Hepatocyte (in vitro differentiated cells): ENCODE data around the gene STAC3. TPM values are rescaled to one million over a fixed set of nuclear protein-coding genes. Genes with fewer than 3 reads are reported as not detected.

Experiments
- DNase-seq: peaks from one replicate; pipeline ENCODE4 v3.0.0-alpha.2; 2016; ENCODE audit warnings: low spot score
- H2AFZ ChIP-seq: fragments of 200-600 bp; sonication (generic); 2 replicates; pipeline ENCODE4 v1.6.0; 2016; ENCODE audit warnings: antibody characterized with exemption, mild to moderate bottlenecking
- H3K27ac ChIP-seq: fragments of 200-600 bp; sonication (generic); 2 replicates; pipeline ENCODE4 v1.5.1; 2016; ENCODE audit warnings: mild to moderate bottlenecking
- H3K27me3 ChIP-seq: fragments of 200-600 bp; sonication (generic); 2 replicates; pipeline ENCODE4 v1.6.1; 2016
- H3K36me3 ChIP-seq: fragments of 200-600 bp; sonication (generic); replicated peaks from 2 replicates; pipeline ENCODE4 v1.5.1; 2016; ENCODE audit warnings: low read depth; ENCODE audit not compliant: insufficient read depth
- H3K4me1 ChIP-seq: fragments of 200-600 bp; sonication (generic); 2 replicates; pipeline ENCODE4 v1.5.1; 2016; ENCODE audit warnings: mild to moderate bottlenecking, moderate library complexity; ENCODE audit not compliant: insufficient read depth
- H3K4me2 ChIP-seq: fragments of 200-600 bp; sonication (generic); 2 replicates; pipeline ENCODE4 v1.6.0; 2016
- H3K4me3 ChIP-seq: fragments of 200-600 bp; sonication (generic); 2 replicates; pipeline ENCODE4 v1.5.1; 2016; ENCODE audit warnings: mild to moderate bottlenecking
- H3K79me2 ChIP-seq: fragments of 200-600 bp; sonication (generic); 2 replicates; pipeline ENCODE4 v1.6.0; 2017; ENCODE audit warnings: mild to moderate bottlenecking
- H3K9me2 ChIP-seq: fragments of 200-600 bp; sonication (generic); replicated peaks from 2 replicates; pipeline ENCODE4 v1.6.0; 2017; ENCODE audit warnings: mild to moderate bottlenecking; ENCODE audit not compliant: insufficient read depth
- H3K9me3 ChIP-seq: fragments of 200-600 bp; sonication (generic); 2 replicates; pipeline ENCODE4 v1.5.1; 2016; ENCODE audit warnings: low read depth, mild to moderate bottlenecking
- H4K20me1 ChIP-seq: fragments of 200-600 bp; sonication (generic); 2 replicates; pipeline ENCODE4 v1.6.0; 2016; ENCODE audit warnings: mild to moderate bottlenecking; ENCODE audit not compliant: insufficient read depth, poor library complexity, severe bottlenecking
- EZH2 ChIP-seq: fragments of 200-600 bp; sonication (generic); IDR thresholded peaks from 2 replicates; pipeline ENCODE4 v1.6.1; 2016; ENCODE audit warnings: antibody characterized with exemption, mild to moderate bottlenecking, borderline replicate concordance
- EZH2phosphoT487 ChIP-seq: fragments of 200-600 bp; sonication (generic); IDR thresholded peaks from one replicate; pipeline ENCODE4 v1.6.1; 2018; ENCODE audit warnings: antibody characterized with exemption, mild to moderate bottlenecking, low read depth, moderate library complexity; ENCODE audit not compliant: unreplicated experiment, severe bottlenecking
- WGBS: methylation state at CpG from one replicate; pipeline ENCODE4 v1.1.6; 2016; ENCODE audit warnings: low lambda C conversion rate; ENCODE audit errors: missing lambda C conversion rate; 5-methylcytosine and 5-hydroxymethylcytosine counted together
- polyA plus RNA-seq: library from polyadenylated mRNA; unstranded; fragments of >200 nt; fragmentation: Nextera tagmentation; extraction: Ambion mirVana; gene quantifications from 2 replicates; pipeline ENCODE4 v1.2.1, GENCODE V29; 2016
- total RNA-seq: library from RNA; depleted of rRNA; stranded (reverse); fragments of >200 nt; gene quantifications from 2 replicates; pipeline ENCODE4 v1.2.3, GENCODE V29; 2014
- TF ChIP-seq, protein P1 (sequence below): fragments of 200-600 bp; sonication (generic); IDR thresholded peaks from 2 replicates; pipeline ENCODE4 v1.5.1; 2016; ENCODE audit warnings: antibody characterized with exemption, mild to moderate bottlenecking; ENCODE audit not compliant: poor library complexity

The STAC3 gene
- total and polyA plus RNA-seq, 2 experiments from 2014 or later: 0.23 to 0.83 TPM

DNA sequence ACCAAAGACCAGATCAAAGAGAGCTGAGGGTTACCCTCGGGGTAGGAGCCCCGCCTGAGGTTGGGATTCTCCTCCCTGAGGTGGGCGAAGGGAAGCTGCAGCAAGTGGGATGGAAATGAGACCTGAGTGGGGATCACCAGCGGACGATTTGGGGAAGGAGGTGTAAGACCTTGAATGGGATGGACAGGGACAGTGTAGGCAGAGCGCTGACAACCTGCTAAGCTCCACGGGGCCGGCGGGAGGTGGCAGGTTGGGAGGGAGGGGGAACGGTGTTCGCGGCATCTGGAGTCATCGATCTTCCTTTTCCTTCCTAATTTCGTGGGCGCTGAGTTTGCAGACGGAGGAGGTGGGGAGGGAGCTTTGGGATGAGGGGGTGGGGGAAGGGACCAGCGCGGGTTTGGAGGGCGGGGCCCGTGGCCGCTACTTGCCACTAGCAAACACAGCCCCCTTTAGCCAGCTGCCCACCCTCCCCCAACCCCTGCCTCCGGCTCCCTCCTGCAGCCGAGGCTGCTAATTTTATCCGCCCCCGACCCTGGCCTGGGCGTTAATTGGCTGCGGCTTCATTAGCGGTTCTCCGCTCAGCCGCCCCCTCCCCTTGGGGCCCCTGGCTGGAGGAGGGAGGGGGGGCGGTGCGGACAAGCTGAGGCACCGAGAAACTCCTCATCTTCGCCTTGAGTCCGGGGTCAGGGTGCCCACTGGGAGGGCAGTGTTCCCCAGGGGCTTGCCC, 24.2 kb downstream of the STAC3 start:
- DNase-seq: no peak
- Histone ChIP-seq H3K4me1 (peaks cover 27% of the 10 kb centered on the region), H3K4me2 (peak overlapping the region; percentile 73), H3K4me3 (no peak overlapping the region), H4K20me1 (peaks cover 5% of the 10 kb centered on the region), H3K79me2 (peaks cover 16% of the 10 kb centered on the region), H3K9me2 (no peaks in the 10 kb centered on the region), H3K27me3 (peaks cover 65% of the 10 kb centered on the region), H3K9me3 (no peaks in the 10 kb centered on the region), H3K36me3 (no peaks in the 10 kb centered on the region), H2AFZ (no peak overlapping the region), H3K27ac (no peak overlapping the region)
- no peak for TF ChIP-seq EZH2phosphoT487
- peak; percentile 55 for TF ChIP-seq EZH2
- TF ChIP-seq, protein P1, sequence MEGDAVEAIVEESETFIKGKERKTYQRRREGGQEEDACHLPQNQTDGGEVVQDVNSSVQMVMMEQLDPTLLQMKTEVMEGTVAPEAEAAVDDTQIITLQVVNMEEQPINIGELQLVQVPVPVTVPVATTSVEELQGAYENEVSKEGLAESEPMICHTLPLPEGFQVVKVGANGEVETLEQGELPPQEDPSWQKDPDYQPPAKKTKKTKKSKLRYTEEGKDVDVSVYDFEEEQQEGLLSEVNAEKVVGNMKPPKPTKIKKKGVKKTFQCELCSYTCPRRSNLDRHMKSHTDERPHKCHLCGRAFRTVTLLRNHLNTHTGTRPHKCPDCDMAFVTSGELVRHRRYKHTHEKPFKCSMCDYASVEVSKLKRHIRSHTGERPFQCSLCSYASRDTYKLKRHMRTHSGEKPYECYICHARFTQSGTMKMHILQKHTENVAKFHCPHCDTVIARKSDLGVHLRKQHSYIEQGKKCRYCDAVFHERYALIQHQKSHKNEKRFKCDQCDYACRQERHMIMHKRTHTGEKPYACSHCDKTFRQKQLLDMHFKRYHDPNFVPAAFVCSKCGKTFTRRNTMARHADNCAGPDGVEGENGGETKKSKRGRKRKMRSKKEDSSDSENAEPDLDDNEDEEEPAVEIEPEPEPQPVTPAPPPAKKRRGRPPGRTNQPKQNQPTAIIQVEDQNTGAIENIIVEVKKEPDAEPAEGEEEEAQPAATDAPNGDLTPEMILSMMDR: no peak
- 8% methylated on average over 21 of the region's 35 CpGs for WGBS

DNA sequence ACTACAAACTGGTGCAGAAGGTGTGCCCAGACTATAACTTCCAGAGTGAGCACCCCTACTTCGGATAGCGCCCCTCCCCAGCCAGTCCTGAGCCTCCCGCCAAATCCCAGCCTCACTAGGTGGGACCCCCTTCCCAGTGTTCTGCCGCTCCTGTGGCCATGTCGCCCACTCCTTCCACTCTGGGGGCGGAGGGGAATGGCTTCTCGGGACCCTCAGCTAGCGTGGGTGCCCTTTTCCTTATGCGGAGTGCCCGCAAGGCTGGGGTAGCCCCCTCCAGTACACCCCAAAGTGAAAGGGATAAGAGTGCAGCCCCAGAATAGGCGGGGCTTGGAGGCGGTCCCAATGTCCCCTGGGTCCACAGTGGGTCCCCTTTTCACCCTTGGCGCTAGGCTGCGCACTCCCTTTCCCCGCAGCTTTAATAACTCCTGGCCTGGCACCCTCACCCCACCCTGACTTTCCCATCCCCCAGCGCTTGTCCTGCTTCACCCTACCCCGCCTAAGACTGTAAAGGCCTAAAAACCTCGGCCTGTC, 25.2 kb downstream of the STAC3 start:
- no peaks in the 10 kb centered on the region for H3K9me2 ChIP-seq
- TF ChIP-seq EZH2phosphoT487 (no peak), EZH2 (no peak)
- TF ChIP-seq, protein P1: no peak
- peaks cover 22% of the 10 kb centered on the region for H3K4me1 ChIP-seq
- no peak overlapping the region for H3K4me2 ChIP-seq
- H3K27ac ChIP-seq: no peak overlapping the region
- no peaks in the 10 kb centered on the region for H4K20me1 ChIP-seq
- H3K79me2 ChIP-seq: peaks cover 6% of the 10 kb centered on the region
- 34% methylated on average over 15 of the region's 18 CpGs for WGBS
- no peak for DNase-seq
- H3K9me3 ChIP-seq: no peaks in the 10 kb centered on the region
- H2AFZ ChIP-seq: no peak overlapping the region
- peaks cover 75% of the 10 kb centered on the region for H3K27me3 ChIP-seq
- H3K4me3 ChIP-seq: no peak overlapping the region
- no peaks in the 10 kb centered on the region for H3K36me3 ChIP-seq

DNA sequence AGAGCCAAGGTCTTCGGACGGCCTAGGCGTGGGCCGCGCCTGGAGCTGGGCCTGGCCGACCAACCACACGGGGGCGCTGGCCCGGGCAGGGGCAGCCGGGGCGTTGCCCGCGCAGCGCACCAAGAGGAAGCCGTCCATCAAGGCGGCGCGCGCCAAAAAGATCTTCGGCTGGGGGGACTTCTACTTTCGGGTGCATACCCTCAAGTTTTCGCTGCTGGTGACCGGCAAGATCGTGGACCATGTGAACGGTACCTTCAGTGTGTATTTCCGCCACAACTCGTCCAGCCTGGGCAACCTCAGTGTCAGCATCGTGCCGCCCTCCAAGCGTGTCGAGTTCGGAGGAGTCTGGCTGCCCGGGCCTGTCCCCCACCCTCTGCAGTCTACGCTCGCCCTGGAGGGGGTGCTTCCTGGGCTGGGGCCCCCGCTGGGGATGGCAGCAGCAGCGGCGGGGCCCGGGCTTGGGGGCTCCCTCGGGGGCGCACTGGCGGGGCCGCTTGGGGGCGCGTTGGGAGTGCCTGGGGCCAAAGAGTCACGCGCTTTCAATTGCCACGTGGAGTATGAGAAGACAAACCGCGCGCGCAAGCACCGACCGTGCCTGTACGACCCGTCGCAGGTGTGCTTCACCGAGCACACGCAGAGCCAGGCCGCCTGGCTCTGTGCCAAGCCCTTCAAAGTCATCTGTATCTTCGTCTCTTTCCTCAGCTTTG, 25.9 kb downstream of the STAC3 start:
- Histone ChIP-seq H3K79me2 (no peaks in the 10 kb centered on the region), H3K27me3 (peaks cover 80% of the 10 kb centered on the region), H2AFZ (no peak overlapping the region), H4K20me1 (no peaks in the 10 kb centered on the region), H3K27ac (no peak overlapping the region), H3K4me1 (peaks cover 21% of the 10 kb centered on the region), H3K9me2 (no peaks in the 10 kb centered on the region), H3K4me3 (no peak overlapping the region), H3K36me3 (no peaks in the 10 kb centered on the region), H3K9me3 (no peaks in the 10 kb centered on the region), H3K4me2 (peak overlapping the region; percentile 49)
- 12% methylated on average over 47 of the region's 61 CpGs for WGBS
- DNase-seq: peak; percentile 72
- TF ChIP-seq, protein P1: peak; percentile 49
- TF ChIP-seq EZH2phosphoT487: no peak
- no peak for TF ChIP-seq EZH2
